NCI-H2081 (cell line): ENCODE data around the gene SF3B6.
A peak's percentile ranks its signal among the peaks of the same experiment; 100 is the strongest.
"Not testable (repeated sequence)": the region's sequence is repeated elsewhere in the genome, so short reads cannot be mapped to it uniquely, and the experiment has no call there.

Source experiments
- DNase-seq, 2 experiments: peaks; one replicate each; lab custom pipeline; 2025; lab: John Stamatoyannopoulos, UW

Gene SF3B6, protein sequence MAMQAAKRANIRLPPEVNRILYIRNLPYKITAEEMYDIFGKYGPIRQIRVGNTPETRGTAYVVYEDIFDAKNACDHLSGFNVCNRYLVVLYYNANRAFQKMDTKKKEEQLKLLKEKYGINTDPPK

DNA sequence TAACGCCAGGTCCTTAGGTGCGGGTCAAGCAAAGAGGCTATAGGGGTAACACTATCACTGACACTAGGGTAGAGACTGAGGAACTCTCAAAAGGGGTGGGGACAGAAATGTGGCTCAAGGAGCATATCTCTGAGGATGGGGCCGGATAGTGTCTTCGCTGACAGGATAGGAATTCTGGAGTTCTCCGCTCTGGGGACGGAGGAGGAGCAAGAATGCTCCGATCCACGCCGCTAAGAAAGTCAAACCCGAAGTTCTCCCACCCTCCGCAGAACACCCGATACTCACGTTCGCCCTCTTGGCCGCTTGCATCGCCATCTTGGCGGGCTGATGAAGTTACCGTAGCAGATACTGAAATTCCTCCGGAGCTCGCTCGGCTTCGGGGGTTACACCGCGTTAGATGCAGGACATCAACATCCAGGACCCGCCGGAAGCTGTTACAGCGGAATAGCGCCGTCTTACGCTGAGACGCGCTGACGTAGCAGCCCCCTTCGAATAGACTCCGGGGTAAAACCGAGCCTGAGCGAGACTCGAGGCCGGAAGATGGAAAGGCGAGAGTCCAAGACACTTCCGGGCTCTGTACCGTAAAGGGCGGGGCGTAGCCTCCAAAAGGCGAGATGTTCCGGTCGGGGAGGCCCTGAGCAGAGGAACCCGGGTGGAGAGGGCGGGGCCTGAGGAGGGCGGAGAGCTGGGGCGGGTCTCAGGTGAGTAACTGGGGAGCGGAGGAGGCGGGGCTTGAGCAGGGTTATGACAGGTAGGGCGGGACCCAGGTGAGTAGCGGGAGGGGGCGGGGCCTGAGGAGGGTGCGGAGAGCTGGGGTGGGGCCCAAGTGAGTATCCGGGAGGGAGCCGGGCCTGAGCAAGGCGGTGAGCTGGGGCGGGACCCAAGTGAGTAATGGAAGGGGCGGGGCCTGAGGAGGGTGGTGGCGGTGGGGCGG, at the start of gene SF3B6:
Gene SF3B6 (minus strand): TSS at position 412 of the 934 bp plus-strand sequence. CDS start 97 bp downstream, at position 315.
- peak; percentile 100 for DNase-seq

DNA sequence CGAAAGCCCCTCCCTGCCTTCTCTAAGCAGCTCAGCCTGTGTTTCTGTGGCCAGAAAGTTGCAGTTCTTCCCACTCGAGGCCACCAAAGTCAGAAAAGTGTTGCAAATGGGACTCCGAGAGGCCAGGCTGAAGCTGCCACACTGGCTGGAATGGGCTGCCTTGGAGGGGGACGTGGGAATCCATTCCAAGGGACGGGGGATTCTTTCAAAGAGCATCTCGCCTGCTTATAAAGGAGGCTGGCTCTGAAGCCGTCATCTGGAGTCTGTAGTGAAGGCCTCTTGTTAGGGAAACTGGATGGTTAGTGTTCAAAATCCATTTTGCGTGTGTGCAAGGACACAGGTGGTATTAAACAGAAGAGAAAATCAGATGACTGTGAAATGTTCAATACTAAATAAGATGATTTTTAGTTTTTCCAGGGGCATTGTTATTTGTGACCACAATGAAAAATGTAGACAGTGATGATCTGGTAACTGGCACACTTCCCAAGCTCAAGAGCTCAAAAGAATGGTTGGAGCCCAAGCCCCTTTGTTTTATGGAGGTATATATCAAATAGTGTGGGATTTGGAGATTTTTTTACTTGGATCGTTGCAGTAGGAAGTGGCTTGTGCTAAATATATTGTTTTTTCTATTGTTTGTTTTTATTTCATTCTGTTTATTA, 47.9 kb upstream of the SF3B6 start:
- DNase-seq = peak in 1 of 2 experiments; percentile 61

DNA sequence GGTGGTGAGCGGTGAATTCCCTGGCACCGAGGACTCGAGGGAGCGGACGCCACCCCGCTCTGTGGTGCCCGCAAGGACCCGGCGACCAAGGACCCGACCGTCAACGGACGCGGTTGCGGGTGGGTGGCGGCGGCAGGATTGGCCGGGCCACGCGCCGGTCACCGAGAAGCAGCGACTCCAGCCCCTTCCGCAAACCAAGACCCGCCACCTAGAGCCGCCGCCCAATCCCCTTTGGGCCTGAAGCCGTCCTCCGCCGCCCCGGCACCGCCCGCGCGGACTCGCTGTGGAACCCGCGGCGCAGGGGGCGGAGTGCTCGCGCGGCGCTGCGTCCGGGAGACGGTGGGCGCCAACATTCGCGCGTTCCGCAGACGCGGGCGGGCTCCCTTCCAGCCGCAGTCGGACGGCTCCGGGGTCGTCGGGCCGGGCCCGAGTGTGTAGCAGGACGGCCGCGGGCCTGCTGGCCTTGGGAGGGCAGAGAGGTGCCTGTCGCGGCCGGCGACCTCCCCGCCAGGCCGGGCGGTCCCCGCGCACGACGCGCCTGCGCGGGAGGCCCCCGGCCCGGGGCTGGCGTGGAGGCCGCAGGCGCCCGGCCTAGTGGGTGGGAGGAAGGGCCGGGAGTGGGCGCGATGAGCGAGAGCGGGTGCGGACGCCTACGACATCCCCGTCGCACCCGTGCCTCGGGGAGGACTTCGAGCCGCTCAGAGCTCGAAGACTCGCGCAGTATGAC, 47.2 kb upstream of the SF3B6 start, which contains the start of the genes FAM228B and PFN4:
Gene FAM228B (plus strand): TSS at position 275 of the 727 bp plus-strand sequence. CDS start 893 bp downstream, outside the sequence.
Gene PFN4 (minus strand): TSS at position 140 of the 727 bp plus-strand sequence. CDS start 799 bp downstream, outside the sequence.
- DNase-seq = peak; percentile 90 to 92

DNA sequence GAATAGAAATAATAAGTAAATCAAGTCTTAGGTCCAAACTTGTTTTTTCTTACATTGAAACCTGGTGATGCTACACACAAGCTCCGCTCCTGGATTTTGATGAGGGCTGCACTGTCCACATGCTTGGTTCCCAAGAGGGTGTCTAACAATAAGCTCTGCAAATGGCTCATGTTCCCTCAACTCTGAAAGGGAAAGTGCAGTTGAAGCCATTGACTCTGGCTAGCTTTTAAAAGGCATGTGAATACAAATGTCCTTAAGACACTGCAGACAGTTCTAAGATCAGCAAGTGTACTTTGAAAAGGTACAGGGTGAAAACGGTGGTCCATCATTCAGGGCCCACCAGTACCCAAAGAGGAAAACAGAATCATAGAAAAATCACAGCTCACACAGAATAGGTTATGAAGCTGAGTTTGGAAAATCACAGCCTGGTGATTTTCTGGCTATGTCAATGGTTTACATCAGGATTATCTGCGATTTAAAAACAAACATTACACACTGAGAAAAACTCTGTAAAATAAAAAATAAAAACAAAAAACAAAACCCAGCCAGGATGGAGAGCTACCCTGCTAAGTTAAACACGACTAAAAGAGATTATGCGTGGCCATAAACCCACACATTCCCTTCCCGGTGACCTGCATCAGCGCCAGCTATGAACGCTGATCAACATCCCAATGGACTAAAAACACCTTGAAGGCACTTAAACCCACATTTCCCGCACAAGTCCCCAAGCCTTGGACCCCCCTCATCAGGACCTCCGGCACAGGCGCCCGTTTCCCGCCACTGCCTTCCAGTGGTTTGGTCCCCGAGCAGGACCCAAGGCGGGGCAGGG, 46.5 kb upstream of the SF3B6 start:
- DNase-seq = peak in 1 of 2 experiments; percentile 21

DNA sequence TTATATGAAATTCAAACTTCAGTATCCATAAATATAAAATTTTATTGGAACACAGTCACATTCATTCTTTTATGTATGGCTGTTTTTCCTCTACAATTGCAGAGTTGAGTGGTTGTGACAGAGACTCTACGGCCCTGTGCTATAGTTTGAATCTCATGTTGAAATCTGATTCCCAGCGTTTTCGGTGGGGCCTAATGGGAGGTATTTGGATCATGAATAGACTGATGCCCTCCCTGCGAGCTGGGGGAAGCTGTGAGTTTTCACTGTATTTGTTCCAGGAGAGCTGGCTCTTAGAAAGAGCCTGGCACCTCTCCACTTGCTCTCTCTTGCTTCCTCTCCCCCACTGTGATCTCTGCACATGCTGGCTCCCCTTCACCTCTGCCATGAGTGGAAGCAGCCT, 45.3 kb upstream of the SF3B6 start:
- peak; percentile 4 to 62 for DNase-seq

DNA sequence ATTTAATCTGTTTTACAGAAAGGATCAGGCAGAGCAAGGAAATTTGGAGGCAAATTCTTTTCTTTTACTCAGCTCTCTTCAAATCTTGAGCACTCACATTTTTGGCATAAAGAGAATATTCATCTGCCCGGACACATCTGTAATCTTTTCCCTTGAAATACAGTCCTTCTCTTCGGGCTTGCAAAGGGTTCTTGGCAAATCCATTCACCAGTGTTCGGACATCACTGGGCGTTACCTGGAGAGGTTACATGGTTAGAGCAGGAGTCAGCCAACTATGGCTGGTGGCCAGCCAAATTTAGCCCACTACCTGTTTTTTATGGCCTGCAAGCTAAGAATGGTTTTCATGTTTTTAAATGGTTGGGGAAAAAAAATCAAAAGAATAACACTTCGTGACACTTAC, 44.9 kb upstream of the SF3B6 start:
- no peak for DNase-seq

DNA sequence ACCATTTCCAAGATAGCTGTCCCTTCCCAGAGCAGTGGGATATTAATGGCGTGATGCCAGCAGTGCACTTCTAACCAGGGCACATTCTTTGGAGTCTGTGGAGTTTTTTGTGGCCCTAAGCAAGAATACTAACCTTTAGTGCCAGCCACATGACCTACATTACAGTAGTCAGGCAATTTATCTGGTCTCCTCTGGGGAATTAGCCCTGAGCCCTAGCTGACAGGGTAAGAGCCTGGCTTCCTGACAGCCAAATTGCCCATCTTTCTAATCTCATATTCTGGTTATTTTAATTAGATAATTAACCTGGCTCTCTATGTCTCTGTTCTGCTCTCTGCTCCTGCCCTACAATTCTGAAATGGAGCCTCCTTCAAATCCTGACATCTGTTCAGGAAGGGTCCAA, 41.8 kb upstream of the SF3B6 start:
- no peak for DNase-seq

DNA sequence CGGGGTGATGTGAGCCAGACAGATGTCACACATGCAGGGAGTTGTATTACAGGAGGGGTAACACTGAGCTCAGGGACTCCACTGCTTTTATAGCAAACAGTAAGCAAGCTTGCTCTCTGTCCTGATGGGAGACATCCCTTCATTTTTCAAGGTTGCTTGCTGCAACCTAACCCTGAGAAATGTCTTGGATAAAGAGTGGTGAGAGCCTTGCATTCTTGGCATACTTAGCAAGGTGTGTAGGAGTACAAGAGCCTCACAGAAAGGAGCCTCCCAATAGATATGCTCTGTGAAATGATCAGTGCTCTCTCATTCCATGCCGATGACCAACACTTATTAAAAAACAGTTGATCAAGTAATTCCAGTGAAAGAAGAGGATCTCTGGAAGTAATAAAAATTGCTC, 38.9 kb upstream of the SF3B6 start:
- DNase-seq = no peak

DNA sequence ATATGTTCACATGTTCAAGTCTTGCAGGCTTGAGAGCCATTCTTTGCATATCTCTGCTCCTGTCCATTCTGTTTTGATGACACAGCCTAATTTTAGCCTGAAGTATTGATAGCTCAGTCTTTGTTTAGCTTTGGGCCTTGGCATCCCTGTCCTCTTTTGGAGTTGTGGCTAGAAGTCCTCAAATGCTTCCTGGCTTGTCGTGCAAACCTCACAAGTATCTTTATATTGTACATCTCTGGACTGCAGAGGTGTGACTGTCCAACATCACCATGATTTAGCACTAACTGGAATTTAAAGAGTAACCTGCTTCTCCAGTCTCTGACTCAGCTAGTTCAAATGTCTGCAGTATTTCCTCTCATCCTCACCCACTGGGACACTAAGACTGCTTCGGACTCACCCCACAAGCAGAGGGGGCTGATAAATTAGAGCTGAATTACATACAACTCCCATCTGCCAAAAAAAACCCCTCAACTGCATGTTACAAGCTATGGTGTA, 35.3 kb upstream of the SF3B6 start:
- no peak for DNase-seq

DNA sequence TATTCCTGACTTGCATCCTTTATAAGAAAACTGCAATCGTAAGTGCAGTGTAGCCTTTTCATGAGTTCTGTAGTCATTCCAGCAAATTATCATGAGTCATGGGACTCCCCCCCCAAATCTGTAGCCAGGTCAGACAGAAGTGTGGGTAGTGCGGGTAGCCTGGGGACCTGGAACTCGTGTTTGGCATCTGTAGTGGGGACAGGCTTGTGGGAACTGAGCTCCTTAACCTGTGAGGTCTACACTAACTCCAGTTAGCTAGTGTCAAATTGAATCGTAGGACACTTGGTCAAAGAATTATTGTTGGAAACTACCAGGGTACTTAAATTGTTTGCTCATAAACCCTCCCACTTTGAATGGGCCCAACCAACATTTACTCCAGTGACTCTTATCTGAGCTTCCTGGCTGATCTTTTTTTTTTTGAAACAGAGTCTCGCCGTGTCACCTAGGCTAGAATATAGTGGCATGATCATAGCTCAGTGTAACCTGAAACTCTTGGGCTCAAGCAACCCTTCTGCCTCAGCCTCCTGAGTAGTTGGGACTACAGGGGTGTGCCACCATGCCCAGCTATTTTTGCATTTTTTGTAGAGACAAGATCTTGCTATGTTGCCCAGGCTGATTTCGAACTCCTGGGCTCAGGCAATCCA, 34.7 kb upstream of the SF3B6 start:
- DNase-seq = no peak

DNA sequence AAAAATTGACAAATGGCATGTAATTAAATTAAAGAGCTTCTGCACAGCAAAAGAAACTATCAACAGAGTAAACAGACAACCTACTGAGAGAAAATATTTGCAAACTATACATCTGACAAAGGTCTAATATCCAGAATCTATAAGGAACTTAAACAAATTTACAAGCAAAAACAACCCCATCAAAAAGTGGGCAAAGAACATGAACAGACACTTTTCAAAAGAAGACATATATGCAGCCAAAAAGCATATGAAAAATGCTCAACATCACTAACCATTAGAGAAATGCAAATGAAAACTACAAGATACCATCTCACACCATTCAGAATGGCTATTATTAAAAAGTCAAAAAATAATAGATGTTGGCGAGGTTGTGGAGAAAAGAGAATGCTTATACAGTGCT, 33.3 kb upstream of the SF3B6 start:
- DNase-seq = not testable (repeated sequence)

DNA sequence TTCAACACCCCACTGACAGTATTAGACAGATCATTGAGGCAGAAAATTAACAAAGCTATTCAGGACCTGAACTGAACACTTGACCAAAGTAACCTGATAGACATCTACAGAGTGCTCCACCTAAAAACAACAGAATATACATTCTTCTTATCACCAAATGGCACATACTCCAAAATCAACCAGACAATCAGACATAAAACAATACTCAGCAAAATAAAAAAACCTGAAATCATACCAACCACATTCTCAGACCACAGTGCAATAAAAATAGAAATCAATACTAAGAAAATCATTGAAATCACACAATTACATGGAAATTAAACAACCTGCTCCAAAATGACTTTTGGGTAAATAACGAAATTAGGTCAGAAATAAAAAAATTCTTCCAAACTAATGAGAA, 31.2 kb upstream of the SF3B6 start:
- DNase-seq = no peak

DNA sequence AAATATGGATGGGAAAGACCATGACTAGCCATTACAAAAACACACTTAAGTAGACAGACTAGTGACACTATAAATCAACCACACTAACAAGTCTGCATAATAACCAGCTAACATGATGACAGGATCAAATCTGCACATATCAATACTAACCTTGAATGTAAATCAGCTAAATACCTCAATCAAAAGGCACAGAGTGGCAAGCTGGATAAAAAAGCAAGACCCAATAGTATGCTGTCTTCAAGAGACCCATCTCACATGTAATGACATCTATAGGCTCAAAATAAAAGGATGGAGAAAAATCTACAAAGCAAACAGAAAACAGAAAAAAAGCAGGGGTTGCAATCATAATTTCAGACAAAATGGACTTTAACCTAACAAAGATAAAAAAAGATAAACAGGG, 30.7 kb upstream of the SF3B6 start:
- DNase-seq = no peak

DNA sequence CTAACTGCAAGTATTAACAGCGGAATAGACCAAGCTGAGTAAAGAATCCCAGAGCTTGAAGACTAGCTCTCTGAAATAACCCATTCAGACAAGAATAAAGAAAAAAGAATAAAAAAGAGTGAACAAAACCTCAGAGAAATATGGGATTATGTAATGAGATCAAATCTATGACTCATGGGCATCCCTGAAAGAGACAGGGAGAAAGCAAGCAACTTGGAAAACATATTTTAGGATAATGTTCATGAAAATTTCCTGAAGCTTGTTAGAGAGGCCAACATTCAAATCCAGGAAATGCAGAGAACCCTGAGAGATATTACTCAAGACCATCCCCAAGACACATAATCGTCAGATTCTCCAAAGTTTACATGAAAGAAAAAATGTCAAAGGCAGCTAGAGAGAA, 29.7 kb upstream of the SF3B6 start:
- DNase-seq = no peak

DNA sequence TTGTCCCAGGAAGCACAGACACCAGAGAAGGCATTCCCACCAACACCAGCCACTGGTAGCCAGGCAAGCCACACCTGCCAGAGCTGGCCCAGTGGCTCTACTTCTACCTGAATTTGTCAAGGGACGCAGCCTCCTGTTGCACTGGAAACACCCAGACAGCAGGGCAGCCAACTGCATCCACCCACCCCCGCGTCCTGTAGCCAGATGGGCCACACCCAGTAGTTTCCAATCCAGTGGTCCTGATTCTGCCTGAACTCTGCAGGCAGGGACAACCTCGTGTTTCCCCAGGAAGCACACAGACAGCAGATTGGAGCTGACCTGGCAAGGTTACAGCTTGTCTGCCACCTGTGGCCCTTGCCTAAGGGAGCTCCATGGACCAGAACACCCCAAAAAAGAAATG, 28.8 kb upstream of the SF3B6 start:
- no peak for DNase-seq

DNA sequence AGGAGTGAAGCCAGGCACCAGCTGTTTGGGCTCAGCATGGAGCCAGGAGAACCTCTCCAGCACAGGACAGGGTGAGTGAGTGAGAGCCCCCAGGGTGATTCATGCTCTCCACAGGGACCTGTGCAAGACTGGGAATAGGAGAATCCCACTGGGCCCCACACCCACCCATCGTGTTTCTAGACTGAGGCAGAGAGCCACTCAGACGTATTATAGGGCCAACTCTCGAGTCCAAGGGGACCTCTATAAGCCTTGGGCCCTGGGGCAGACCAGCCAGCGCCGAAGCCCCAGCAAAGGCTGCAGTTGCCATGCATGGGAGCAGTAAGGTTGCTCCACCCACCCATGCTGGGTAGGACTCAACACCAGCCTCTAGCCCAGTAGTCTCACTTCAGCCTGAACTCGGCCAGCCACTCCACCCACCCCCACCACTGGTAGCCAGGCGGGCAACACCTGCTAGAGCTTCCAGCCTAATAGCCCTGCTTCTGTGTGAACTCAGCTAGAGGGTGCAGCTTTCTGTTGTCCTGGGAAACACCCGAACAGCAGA, 28.1 kb upstream of the SF3B6 start:
- DNase-seq = no peak

DNA sequence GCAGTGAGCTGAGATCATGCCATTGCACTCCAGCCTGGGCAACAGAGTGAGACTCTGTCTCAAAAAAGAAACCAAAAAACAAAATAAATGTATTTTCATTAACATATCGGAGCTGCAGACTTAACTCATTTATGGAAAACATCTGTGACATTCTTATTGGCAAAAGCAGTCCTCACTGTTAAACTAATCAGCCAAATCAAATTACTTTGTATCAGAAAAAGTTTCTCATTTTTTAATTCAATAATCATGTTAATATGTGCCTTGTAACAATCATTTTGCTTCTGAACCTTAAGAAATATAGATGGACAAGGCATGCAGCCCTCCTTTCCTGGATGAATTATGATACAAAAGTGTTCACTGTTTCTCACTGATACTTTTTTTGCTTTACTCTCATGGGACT, 26.6 kb upstream of the SF3B6 start:
- no peak for DNase-seq

DNA sequence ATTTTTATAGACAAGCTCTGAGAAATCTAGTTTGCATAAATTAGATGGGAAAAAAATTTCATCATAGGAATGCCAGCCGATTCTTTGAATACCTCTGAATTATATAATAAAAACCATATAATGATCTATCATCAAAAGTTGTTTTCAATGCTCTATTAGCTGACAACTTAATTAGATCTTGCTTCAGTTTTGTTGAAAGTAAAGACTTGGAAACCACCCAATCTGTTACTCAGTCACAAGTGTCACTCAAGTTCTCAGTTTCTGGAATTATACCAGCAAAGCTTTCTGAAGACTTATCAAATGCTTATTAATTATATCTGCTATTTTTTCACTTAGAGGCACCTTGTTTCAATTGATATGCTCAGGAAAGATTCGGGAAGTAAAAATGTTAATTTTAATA, 25.9 kb upstream of the SF3B6 start:
- DNase-seq = no peak

DNA sequence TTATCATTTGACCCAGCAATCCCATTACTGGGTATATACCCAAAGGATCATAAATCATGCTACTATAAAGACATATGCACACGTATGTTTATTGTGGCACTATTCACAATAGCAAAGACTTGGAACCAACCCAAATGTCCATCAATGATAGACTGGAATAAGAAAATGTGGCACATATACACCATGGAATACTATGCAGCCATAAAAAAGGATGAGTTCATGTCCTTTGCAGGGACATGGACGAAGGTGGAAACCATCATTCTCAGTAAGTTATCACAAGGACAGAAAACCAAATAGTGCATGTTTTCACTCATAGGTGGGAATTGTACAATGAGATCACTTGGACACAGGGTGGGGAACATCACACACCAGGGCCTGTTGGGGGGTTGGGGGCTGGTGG, 24.6 kb upstream of the SF3B6 start:
- not testable (repeated sequence) for DNase-seq

DNA sequence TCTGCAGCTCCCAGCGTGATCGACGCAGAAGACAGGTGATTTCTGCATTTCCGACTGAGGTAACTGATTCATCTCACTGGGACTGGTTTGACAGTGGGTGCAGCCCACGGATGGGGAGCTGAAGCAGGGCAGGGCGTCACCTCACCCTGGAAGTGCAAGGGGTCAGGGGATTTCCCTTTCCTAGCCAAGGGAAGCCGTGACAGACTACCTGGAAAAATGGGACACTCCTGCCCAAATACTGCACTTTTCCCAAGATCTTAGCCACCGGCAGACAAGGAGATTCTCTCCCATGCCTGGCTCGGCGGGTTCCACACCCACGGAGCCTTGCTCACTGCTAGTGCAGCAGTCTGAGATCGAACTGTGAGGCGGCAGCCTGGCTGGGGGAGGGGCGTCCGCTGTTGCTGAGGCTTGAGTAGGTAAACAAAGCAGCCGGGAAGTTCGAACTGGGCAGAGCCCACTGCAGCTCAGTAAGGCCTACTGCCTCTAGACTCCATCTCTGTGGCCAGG, 19.1 kb upstream of the SF3B6 start:
- not testable (repeated sequence) for DNase-seq
